ENCODE results near the gene CD163L1.

- TF ChIP-seq CTCF (IDR thresholded peaks at IDR 0.05; ENCODE audit: borderline replicate concordance, extremely low read depth, low read length, poor library complexity, severe bottlenecking), result no peak
- no peak for TF ChIP-seq EZH2 (IDR thresholded peaks at IDR 0.05; ENCODE audit: borderline replicate concordance, low read depth, low read length, severe bottlenecking)
These were observed 2.7 kb downstream of the CD163L1 start for GRCh38 chr12:7441216-7441615.

Measured in DND-41 (cell line).